HepG2 (cell line): ENCODE measurements around the gene OR2F1. TPM values are rescaled to one million over a fixed set of nuclear protein-coding genes. Genes with fewer than 3 reads are reported as not detected.
A peak's percentile ranks its signal among the peaks of the same experiment; 100 is the strongest.

Source experiments
- CBX5 ChIP-seq: sonication (generic); formaldehyde crosslinking; IDR thresholded peaks from 2 replicates; pipeline ENCODE4 v1.4.0; 2020; ENCODE audit warnings: missing genetic modification reagents, borderline replicate concordance
- FOSL1 ChIP-seq: sonication (generic); formaldehyde crosslinking; IDR thresholded peaks from 2 replicates; pipeline ENCODE4 v1.9.0; 2021; ENCODE audit warnings: missing genetic modification reagents, borderline replicate concordance
- FOXK1 ChIP-seq: sonication (generic); formaldehyde crosslinking; IDR thresholded peaks from 2 replicates; pipeline ENCODE4 v1.4.0; 2020; ENCODE audit warnings: low read depth, missing genetic modification reagents, borderline replicate concordance
- KLF12 ChIP-seq: sonication (generic); formaldehyde crosslinking; IDR thresholded peaks from 2 replicates; pipeline ENCODE4 v1.4.0; 2020; ENCODE audit warnings: missing genetic modification reagents, borderline replicate concordance
- MYC ChIP-seq: sonication (generic); formaldehyde crosslinking; IDR thresholded peaks from 2 replicates; pipeline ENCODE4 v1.9.0; 2021; ENCODE audit warnings: missing genetic modification reagents, borderline replicate concordance
- NFE2 ChIP-seq: sonication (generic); formaldehyde crosslinking; IDR thresholded peaks from 2 replicates; pipeline ENCODE4 v1.4.0; 2020; ENCODE audit warnings: missing genetic modification reagents
- NFE2L1 ChIP-seq: sonication (generic); formaldehyde crosslinking; IDR thresholded peaks from 2 replicates; pipeline ENCODE4 v1.4.0; 2020; ENCODE audit warnings: missing genetic modification reagents, mild to moderate bottlenecking, borderline replicate concordance
- PHF21A ChIP-seq: sonication (generic); formaldehyde crosslinking; IDR thresholded peaks from 2 replicates; pipeline ENCODE4 v1.5.0; 2020; ENCODE audit warnings: mild to moderate bottlenecking, missing genetic modification reagents
- PTBP1 ChIP-seq: fragments of 200-400 bp; formaldehyde crosslinking; IDR thresholded peaks from 2 replicates; pipeline ENCODE4 v1.6.1; 2018; ENCODE audit warnings: low read length, low read depth; ENCODE audit not compliant: poor library complexity, severe bottlenecking
- RBM22 ChIP-seq: fragments of 200-400 bp; formaldehyde crosslinking; optimal IDR thresholded peaks from 2 replicates; pipeline ENCODE3; 2017; ENCODE audit warnings: mild to moderate bottlenecking, low read length, moderate library complexity
- RELA ChIP-seq: sonication (generic); formaldehyde crosslinking; IDR thresholded peaks from 2 replicates; pipeline ENCODE4 v1.4.0; 2020; ENCODE audit warnings: missing genetic modification reagents
- SIX1 ChIP-seq: sonication (generic); formaldehyde crosslinking; IDR thresholded peaks from 2 replicates; pipeline ENCODE4 v1.4.0; 2020; ENCODE audit warnings: missing genetic modification reagents, borderline replicate concordance
- SMAD9 ChIP-seq: sonication (generic); formaldehyde crosslinking; IDR thresholded peaks from 2 replicates; pipeline ENCODE4 v1.5.1; 2020; ENCODE audit warnings: mild to moderate bottlenecking, missing genetic modification reagents
- SP2 ChIP-seq: sonication (generic); formaldehyde crosslinking; IDR thresholded peaks from 2 replicates; pipeline ENCODE4 v1.5.1; 2020; ENCODE audit warnings: mild to moderate bottlenecking, missing genetic modification reagents
- SP5 ChIP-seq: IDR thresholded peaks from 2 replicates; pipeline ENCODE4 v1.6.1; 2016; ENCODE audit warnings: low read depth, borderline replicate concordance
- TBX2 ChIP-seq: sonication (generic); formaldehyde crosslinking; IDR thresholded peaks from 2 replicates; pipeline ENCODE4 v1.5.0; 2020; ENCODE audit warnings: missing genetic modification reagents, mild to moderate bottlenecking, borderline replicate concordance
- ZNF205 ChIP-seq: IDR thresholded peaks from 2 replicates; pipeline ENCODE4 v1.6.1; 2018; ENCODE audit warnings: missing biosample characterization, missing genetic modification reagents
- ZNF468 ChIP-seq: sonication (generic); formaldehyde crosslinking; IDR thresholded peaks from 2 replicates; pipeline ENCODE4 v1.8.0; 2022; ENCODE audit warnings: mild to moderate bottlenecking, moderate library complexity, missing genetic modification reagents
- ZNF777 ChIP-seq: sonication (generic); formaldehyde crosslinking; IDR thresholded peaks from 2 replicates; pipeline ENCODE4 v1.4.0; 2020; ENCODE audit warnings: missing genetic modification reagents
- polyA plus RNA-seq, 8 experiments: library from polyadenylated mRNA; depleted of rRNA in 3 of 8; stranded (reverse) in 7 of 8; unstranded in 1 of 8; fragments of >200 nt; fragmentation: Illumina TruSeq in 4 of 8; extraction: Trizol in 4 of 8; gene quantifications; 2 replicates each; pipeline versions ENCODE4 v1.2.1 to v1.2.3, GENCODE V29; 2011 to 2016; ENCODE audit warnings: low read depth in 4 of 8, missing spikeins in 1 of 8, mixed read lengths in 1 of 8; ENCODE audit not compliant: insufficient read depth in 1 of 8
- total RNA-seq, 5 experiments: library from RNA; depleted of rRNA; stranded (reverse); fragments of >200 nt; fragmentation: Illumina TruSeq; extraction: Trizol; gene quantifications; 2 replicates each; pipeline ENCODE4 v1.2.3, GENCODE V29; 2016; ENCODE audit warnings: low read depth in 1 of 5
- TF ChIP-seq, protein P1 (sequence below): sonication (generic); formaldehyde crosslinking; conservative IDR thresholded peaks from 2 replicates; pipeline ENCODE4 v1.4.0; 2020; ENCODE audit warnings: mild to moderate bottlenecking, missing genetic modification reagents, moderate library complexity
- TF ChIP-seq, protein P2 (sequence below): sonication (generic); formaldehyde crosslinking; IDR thresholded peaks from 2 replicates; pipeline ENCODE4 v1.5.1; 2020; ENCODE audit warnings: mild to moderate bottlenecking, missing genetic modification reagents, moderate library complexity
- TF ChIP-seq, protein P3 (sequence below): IDR thresholded peaks from 2 replicates; pipeline ENCODE4 v1.6.1; 2012; ENCODE audit warnings: inconsistent platforms
- TF ChIP-seq, protein P4 (sequence below): sonication (generic); formaldehyde crosslinking; IDR thresholded peaks from 2 replicates; pipeline ENCODE4 v1.8.0; 2022; ENCODE audit warnings: mild to moderate bottlenecking, missing genetic modification reagents, moderate library complexity

OR2F1 gene
- total and polyA plus RNA-seq, 2 of the 13 experiments (the other 11 are each of a cell fraction or from before 2014, with no cell fraction given): 0.36 to 1.5 TPM

DNA sequence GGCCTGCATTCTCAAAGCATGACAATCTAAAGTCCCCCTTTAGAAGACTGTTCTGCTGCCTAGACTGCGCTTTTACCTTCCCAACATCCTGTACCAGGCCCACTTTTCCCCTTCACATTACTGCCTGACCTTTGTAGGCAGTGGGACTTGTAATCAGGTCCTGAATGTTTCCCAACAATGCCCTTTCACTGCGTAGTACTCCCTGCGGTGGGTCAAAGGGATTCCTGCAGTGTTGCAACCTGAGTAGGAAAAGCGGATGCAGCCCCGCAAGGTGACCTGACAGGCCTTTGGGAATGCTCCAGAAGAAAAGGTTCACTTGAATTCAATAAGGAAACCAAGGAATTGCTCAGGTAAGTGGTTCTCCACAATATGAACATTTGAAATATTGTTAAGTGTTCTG is 47.7 kb upstream of the OR2F1 start (continued):
- TF ChIP-seq, protein P1, sequence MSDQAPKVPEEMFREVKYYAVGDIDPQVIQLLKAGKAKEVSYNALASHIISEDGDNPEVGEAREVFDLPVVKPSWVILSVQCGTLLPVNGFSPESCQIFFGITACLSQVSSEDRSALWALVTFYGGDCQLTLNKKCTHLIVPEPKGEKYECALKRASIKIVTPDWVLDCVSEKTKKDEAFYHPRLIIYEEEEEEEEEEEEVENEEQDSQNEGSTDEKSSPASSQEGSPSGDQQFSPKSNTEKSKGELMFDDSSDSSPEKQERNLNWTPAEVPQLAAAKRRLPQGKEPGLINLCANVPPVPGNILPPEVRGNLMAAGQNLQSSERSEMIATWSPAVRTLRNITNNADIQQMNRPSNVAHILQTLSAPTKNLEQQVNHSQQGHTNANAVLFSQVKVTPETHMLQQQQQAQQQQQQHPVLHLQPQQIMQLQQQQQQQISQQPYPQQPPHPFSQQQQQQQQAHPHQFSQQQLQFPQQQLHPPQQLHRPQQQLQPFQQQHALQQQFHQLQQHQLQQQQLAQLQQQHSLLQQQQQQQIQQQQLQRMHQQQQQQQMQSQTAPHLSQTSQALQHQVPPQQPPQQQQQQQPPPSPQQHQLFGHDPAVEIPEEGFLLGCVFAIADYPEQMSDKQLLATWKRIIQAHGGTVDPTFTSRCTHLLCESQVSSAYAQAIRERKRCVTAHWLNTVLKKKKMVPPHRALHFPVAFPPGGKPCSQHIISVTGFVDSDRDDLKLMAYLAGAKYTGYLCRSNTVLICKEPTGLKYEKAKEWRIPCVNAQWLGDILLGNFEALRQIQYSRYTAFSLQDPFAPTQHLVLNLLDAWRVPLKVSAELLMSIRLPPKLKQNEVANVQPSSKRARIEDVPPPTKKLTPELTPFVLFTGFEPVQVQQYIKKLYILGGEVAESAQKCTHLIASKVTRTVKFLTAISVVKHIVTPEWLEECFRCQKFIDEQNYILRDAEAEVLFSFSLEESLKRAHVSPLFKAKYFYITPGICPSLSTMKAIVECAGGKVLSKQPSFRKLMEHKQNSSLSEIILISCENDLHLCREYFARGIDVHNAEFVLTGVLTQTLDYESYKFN (CRISPR knock-in tag): peak; percentile 95
- TF ChIP-seq SP2 (CRISPR knock-in tag) (no peak), SP5 (CRISPR knock-in tag) (peak; percentile 75; the same call in 1 of the 2 replicates), SIX1 (CRISPR knock-in tag) (peak; percentile 70; the same call in 1 of the 2 replicates), SMAD9 (CRISPR knock-in tag) (no peak), PTBP1 (no peak), ZNF777 (CRISPR knock-in tag) (0 out of 2 replicates have a peak, but pooled peaks have one; percentile 17), FOXK1 (CRISPR knock-in tag) (peak; percentile 82; the same call in 1 of the 2 replicates), RBM22 (peak; percentile 54), MYC (CRISPR knock-in tag) (peak; percentile 57; the same call in 1 of the 2 replicates), CBX5 (peak; percentile 96), TBX2 (peak; percentile 57; the same call in 1 of the 2 replicates), KLF12 (CRISPR knock-in tag) (no peak), ZNF205 (peak; percentile 48; the same call in 1 of the 2 replicates), NFE2 (CRISPR knock-in tag) (no peak), RELA (CRISPR knock-in tag) (no peak), PHF21A (CRISPR knock-in tag) (no peak; the same call in 1 of the 2 replicates), ZNF468 (CRISPR knock-in tag) (no peak), FOSL1 (no peak), NFE2L1 (CRISPR knock-in tag) (no peak)
- TF ChIP-seq, protein P2, sequence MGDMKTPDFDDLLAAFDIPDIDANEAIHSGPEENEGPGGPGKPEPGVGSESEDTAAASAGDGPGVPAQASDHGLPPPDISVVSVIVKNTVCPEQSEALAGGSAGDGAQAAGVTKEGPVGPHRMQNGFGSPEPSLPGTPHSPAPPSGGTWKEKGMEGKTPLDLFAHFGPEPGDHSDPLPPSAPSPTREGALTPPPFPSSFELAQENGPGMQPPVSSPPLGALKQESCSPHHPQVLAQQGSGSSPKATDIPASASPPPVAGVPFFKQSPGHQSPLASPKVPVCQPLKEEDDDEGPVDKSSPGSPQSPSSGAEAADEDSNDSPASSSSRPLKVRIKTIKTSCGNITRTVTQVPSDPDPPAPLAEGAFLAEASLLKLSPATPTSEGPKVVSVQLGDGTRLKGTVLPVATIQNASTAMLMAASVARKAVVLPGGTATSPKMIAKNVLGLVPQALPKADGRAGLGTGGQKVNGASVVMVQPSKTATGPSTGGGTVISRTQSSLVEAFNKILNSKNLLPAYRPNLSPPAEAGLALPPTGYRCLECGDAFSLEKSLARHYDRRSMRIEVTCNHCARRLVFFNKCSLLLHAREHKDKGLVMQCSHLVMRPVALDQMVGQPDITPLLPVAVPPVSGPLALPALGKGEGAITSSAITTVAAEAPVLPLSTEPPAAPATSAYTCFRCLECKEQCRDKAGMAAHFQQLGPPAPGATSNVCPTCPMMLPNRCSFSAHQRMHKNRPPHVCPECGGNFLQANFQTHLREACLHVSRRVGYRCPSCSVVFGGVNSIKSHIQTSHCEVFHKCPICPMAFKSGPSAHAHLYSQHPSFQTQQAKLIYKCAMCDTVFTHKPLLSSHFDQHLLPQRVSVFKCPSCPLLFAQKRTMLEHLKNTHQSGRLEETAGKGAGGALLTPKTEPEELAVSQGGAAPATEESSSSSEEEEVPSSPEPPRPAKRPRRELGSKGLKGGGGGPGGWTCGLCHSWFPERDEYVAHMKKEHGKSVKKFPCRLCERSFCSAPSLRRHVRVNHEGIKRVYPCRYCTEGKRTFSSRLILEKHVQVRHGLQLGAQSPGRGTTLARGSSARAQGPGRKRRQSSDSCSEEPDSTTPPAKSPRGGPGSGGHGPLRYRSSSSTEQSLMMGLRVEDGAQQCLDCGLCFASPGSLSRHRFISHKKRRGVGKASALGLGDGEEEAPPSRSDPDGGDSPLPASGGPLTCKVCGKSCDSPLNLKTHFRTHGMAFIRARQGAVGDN (CRISPR knock-in tag): no peak
- TF ChIP-seq, protein P3, sequence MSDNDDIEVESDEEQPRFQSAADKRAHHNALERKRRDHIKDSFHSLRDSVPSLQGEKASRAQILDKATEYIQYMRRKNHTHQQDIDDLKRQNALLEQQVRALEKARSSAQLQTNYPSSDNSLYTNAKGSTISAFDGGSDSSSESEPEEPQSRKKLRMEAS: peak; percentile 67
- TF ChIP-seq, protein P4, sequence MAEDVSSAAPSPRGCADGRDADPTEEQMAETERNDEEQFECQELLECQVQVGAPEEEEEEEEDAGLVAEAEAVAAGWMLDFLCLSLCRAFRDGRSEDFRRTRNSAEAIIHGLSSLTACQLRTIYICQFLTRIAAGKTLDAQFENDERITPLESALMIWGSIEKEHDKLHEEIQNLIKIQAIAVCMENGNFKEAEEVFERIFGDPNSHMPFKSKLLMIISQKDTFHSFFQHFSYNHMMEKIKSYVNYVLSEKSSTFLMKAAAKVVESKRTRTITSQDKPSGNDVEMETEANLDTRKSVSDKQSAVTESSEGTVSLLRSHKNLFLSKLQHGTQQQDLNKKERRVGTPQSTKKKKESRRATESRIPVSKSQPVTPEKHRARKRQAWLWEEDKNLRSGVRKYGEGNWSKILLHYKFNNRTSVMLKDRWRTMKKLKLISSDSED (CRISPR knock-in tag): no peak
